ENCODE data around the gene DHFR.
A peak's percentile ranks its signal among the peaks of the same experiment; 100 is the strongest.

The DHFR gene

GRCh38 chr5:80654054-80654390 lies 761 bp downstream of the DHFR start:
- DNase-seq (ENCODE audit: low spot score), result peak; percentile 33

GRCh38 chr5:80653502-80653901 lies 1.3 kb downstream of the DHFR start:
- DNase-seq (ENCODE audit: low spot score), result no peak

GRCh38 chr5:80646926-80647325 lies 7.9 kb downstream of the DHFR start:
- no peak for DNase-seq (ENCODE audit: low spot score)

- no peak for DNase-seq (ENCODE audit: low spot score)
Measured at GRCh38 chr5:80644900-80645299, 9.9 kb downstream of the DHFR start.

- no peak for DNase-seq (ENCODE audit: low spot score)
Measured at GRCh38 chr5:80641353-80641752, 13.4 kb downstream of the DHFR start.

- no peak for DNase-seq (ENCODE audit: low spot score)
Measured at GRCh38 chr5:80634193-80634592, 20.6 kb downstream of the DHFR start.

GRCh38 chr5:80632700-80633099 lies 22.1 kb downstream of the DHFR start:
- no peak for DNase-seq (ENCODE audit: low spot score)

- no peak for DNase-seq (ENCODE audit: low spot score)
Measured at GRCh38 chr5:80631278-80632259, 23.2 kb downstream of the DHFR start.

GRCh38 chr5:80629281-80629680 lies 25.5 kb downstream of the DHFR start:
- DNase-seq (ENCODE audit: low spot score), result no peak

GRCh38 chr5:80625230-80625629 lies 29.6 kb downstream of the DHFR start:
- DNase-seq (ENCODE audit: low spot score), result no peak

GRCh38 chr5:80623999-80624398 lies 30.8 kb downstream of the DHFR start:
- DNase-seq (ENCODE audit: low spot score), result no peak

GRCh38 chr5:80622756-80623155 lies 32.0 kb downstream of the DHFR start:
- DNase-seq (ENCODE audit: low spot score), result no peak

GRCh38 chr5:80620211-80620610 lies 34.6 kb downstream of the DHFR start:
- DNase-seq (ENCODE audit: low spot score), result no peak

GRCh38 chr5:80619086-80619485 lies 35.7 kb downstream of the DHFR start:
- no peak for DNase-seq (ENCODE audit: low spot score)

- DNase-seq (ENCODE audit: low spot score), result no peak
Measured at GRCh38 chr5:80618438-80618837, 36.3 kb downstream of the DHFR start.

GRCh38 chr5:80615266-80615914 lies 39.4 kb downstream of the DHFR start:
- DNase-seq (ENCODE audit: low spot score), result no peak

- DNase-seq (ENCODE audit: low spot score), result no peak
Measured at GRCh38 chr5:80609692-80610091, 45.1 kb downstream of the DHFR start.

GRCh38 chr5:80608731-80609130 lies 46.1 kb downstream of the DHFR start:
- no peak for DNase-seq (ENCODE audit: low spot score)

GRCh38 chr5:80607832-80608231 lies 47.0 kb downstream of the DHFR start:
- DNase-seq (ENCODE audit: low spot score), result no peak

GRCh38 chr5:80607343-80607742 lies 47.4 kb downstream of the DHFR start:
- DNase-seq (ENCODE audit: low spot score), result no peak

- DNase-seq (ENCODE audit: low spot score), result no peak
Measured at GRCh38 chr5:80600943-80601693, 53.7 kb downstream of the DHFR start.

GRCh38 chr5:80597500-80597899 lies 57.3 kb downstream of the DHFR start:
- no peak for DNase-seq (ENCODE audit: low spot score)

- DNase-seq (ENCODE audit: low spot score), result no peak
Measured at GRCh38 chr5:80594810-80595209, 60.0 kb downstream of the DHFR start.

All from activated CD4-positive, alpha-beta T cell treated with anti-CD3 and anti-CD28 coated beads, Interleukin-2, Interleukin-4, amounts not matched to agents 100 ng/mL and 50 ng/mL, durations not matched to agents 16 hours and 8 hours (primary cell).